DND-41 (cell line): ENCODE results near the gene HOXD9.

Experiments used
- ATAC-seq: fragments of 200-7000 bp; cut with Tn5 transposase; 3 replicates; pipeline ENCODE4 v1.9.1; 2021; ENCODE audit warnings: low read depth; ENCODE audit not compliant: insufficient read depth
- DNase-seq: peaks from one replicate; pipeline ENCODE4 v3.0.0-alpha.2; 2020
- H2AFZ ChIP-seq: 2 replicates; pipeline ENCODE4 v1.6.0; 2012; ENCODE audit warnings: low read depth, low read length
- H3K27ac ChIP-seq: 2 replicates; pipeline ENCODE4 v1.5.1; 2012; ENCODE audit warnings: low read length, inconsistent platforms
- H3K27me3 ChIP-seq: fragments of 200-600 bp; sonication (generic); 2 replicates; pipeline ENCODE4 v1.6.0; 2012; ENCODE audit warnings: low read length, mild to moderate bottlenecking, inconsistent platforms; ENCODE audit not compliant: insufficient read depth, poor library complexity
- H3K36me3 ChIP-seq: 2 replicates; pipeline ENCODE4 v1.5.1; 2012; ENCODE audit warnings: low read length, inconsistent platforms; ENCODE audit not compliant: insufficient read depth
- H3K4me1 ChIP-seq: 2 replicates; pipeline ENCODE4 v1.5.1; 2012; ENCODE audit warnings: mild to moderate bottlenecking, low read length; ENCODE audit not compliant: insufficient read depth
- H3K4me2 ChIP-seq: 2 replicates; pipeline ENCODE4 v1.6.0; 2012; ENCODE audit warnings: mild to moderate bottlenecking, moderate library complexity, low read length, inconsistent platforms; ENCODE audit not compliant: insufficient read depth
- H3K4me3 ChIP-seq, 2 experiments: fragments of 200-600 bp in 1 of 2; shearing (Covaris generic) in 1 of 2; 2 replicates each; pipeline ENCODE4 v1.5.1; 2012 to 2016; ENCODE audit warnings: inconsistent platforms in 2 of 2, low read length in 2 of 2, mild to moderate bottlenecking in 2 of 2, low read depth in 1 of 2, moderate library complexity in 1 of 2
- H3K79me2 ChIP-seq: 2 replicates; pipeline ENCODE4 v1.6.0; 2012; ENCODE audit warnings: low read length, inconsistent platforms; ENCODE audit not compliant: insufficient read depth
- H3K9ac ChIP-seq: 2 replicates; pipeline ENCODE4 v1.6.0; 2012; ENCODE audit warnings: low read depth, mild to moderate bottlenecking, inconsistent platforms, low read length, moderate library complexity
- H3K9me3 ChIP-seq: 2 replicates; pipeline ENCODE4 v1.5.1; 2012; ENCODE audit warnings: low read length, moderate library complexity, mild to moderate bottlenecking, inconsistent platforms; ENCODE audit not compliant: insufficient read depth, severe bottlenecking
- H4K20me1 ChIP-seq: 2 replicates; pipeline ENCODE4 v1.6.0; 2012; ENCODE audit warnings: low read length; ENCODE audit not compliant: insufficient read depth
- EZH2 ChIP-seq: IDR thresholded peaks from 3 replicates; pipeline ENCODE4 v1.6.1; 2012; ENCODE audit warnings: borderline replicate concordance, low read depth, mild to moderate bottlenecking, moderate library complexity, low read length, inconsistent platforms; ENCODE audit not compliant: severe bottlenecking
- TF ChIP-seq, protein P1 (sequence below): IDR thresholded peaks from 2 replicates; pipeline ENCODE4 v1.5.1; 2012; ENCODE audit warnings: borderline replicate concordance, low read length, moderate library complexity, mild to moderate bottlenecking; ENCODE audit not compliant: poor library complexity, severe bottlenecking; ENCODE audit errors: extremely low read depth

The HOXD9 gene

DNA sequence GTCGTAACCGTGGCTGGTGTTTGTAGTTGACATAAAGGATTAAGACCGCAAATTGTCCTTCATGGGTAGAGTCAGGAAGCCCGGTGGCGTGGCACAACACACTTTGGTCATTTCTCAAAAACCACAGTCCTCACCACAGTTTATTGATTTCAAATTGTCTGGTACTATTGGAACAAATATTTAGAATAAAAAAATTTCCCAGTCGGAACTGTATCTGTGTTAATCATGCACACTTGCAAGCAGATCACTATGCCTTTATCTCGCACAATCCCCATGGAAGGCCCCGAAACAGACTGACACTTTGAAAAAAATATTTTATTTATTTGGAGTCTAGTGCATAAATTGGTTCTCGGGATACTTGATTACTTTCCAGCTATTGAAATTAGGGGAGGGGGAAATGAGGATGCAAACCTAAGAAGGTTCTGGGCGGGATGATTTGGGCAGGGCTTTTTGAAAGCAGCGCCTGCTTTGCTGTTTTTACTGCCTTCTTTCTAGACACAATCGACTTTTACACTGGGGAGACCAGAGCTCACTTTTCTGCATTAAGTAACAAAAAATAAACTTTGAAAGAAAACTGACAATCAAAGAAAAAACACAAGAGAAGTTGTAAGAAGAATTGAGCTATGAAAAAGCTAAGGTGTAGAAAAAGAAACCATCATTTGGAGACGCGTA is 50.5 kb downstream of the HOXD9 start:
- Histone ChIP-seq H2AFZ (no peak overlapping the region), H3K27me3 (peaks cover 12% of the 10 kb centered on the region), H3K9ac (no peak overlapping the region), H3K9me3 (no peaks in the 10 kb centered on the region), H3K4me2 (no peak overlapping the region), H3K4me3 (no peak overlapping the region), H3K36me3 (no peaks in the 10 kb centered on the region), H3K4me1 (no peaks in the 10 kb centered on the region), H3K27ac (no peak overlapping the region), H3K79me2 (no peaks in the 10 kb centered on the region), H4K20me1 (no peaks in the 10 kb centered on the region)
- ATAC-seq: no peak
- DNase-seq: no peak
- TF ChIP-seq EZH2: no peak
- TF ChIP-seq, protein P1, sequence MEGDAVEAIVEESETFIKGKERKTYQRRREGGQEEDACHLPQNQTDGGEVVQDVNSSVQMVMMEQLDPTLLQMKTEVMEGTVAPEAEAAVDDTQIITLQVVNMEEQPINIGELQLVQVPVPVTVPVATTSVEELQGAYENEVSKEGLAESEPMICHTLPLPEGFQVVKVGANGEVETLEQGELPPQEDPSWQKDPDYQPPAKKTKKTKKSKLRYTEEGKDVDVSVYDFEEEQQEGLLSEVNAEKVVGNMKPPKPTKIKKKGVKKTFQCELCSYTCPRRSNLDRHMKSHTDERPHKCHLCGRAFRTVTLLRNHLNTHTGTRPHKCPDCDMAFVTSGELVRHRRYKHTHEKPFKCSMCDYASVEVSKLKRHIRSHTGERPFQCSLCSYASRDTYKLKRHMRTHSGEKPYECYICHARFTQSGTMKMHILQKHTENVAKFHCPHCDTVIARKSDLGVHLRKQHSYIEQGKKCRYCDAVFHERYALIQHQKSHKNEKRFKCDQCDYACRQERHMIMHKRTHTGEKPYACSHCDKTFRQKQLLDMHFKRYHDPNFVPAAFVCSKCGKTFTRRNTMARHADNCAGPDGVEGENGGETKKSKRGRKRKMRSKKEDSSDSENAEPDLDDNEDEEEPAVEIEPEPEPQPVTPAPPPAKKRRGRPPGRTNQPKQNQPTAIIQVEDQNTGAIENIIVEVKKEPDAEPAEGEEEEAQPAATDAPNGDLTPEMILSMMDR: no peak

DNA sequence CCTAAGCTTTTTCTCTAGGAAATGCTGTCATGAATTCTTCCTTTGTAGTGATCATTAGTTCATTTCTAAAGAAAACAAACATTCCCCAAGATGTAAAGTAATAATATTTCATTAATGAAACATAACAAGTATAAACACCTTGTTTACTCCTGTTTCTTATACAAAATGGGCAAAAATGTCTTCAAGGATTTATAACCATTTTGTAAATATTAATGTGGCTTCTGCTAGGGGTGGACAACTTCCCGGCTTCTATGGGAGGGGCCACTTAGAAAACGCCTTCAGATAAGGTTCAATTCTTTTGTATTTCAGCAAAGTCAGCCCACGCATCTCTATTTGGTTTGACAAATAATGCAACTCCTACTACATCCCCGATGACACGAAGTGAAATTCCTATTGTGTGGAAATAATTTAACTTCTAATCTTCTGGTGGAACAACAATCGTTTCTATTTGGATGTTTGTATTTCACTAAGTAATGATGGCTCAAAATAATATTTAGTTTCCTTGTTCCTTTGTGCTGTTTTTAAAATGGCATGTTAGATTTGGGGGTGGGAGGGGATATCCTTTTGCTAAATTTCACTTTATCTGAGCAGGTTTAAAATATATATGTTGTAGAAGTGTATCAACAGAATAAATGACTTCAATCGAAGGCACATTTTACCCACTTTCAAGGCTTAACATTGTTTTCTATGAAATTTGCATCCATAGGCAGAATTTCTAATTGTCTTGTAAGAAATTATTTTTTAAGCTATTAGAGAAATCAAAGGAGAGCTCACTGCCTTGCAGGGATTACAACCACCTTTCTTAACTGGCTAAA is 51.3 kb downstream of the HOXD9 start:
- Histone ChIP-seq H3K27me3 (peaks cover 17% of the 10 kb centered on the region), H3K4me2 (no peak overlapping the region)

DNA sequence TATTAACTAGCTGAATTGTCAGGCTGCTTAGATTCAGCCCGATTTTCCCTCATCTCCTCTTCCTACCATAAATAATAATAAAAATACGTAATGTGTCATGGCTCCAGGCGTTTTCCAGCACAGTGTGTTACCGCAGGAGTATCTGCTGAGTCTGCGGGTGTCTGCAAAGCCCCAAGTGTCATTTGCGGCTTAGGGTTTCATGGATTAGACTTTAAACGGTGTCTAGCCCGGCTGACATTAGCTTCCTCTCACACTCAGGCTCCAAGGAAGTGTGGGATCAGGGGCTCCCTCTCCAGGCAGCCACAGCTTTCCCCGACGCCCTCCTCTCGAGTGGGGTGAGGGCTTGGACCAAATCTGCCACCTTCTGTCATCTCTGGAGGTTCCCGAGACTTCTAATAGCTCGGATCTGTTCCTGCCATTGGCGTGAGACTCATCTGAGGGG is 51.9 kb downstream of the HOXD9 start:
- Histone ChIP-seq H3K79me2 (no peaks in the 10 kb centered on the region), H2AFZ (no peak overlapping the region), H3K4me2 (no peak overlapping the region), H3K27me3 (peaks cover 23% of the 10 kb centered on the region), H3K9me3 (no peaks in the 10 kb centered on the region), H3K9ac (no peak overlapping the region), H3K4me3 (no peak overlapping the region), H3K36me3 (no peaks in the 10 kb centered on the region), H3K4me1 (no peaks in the 10 kb centered on the region), H4K20me1 (no peaks in the 10 kb centered on the region), H3K27ac (no peak overlapping the region)
- DNase-seq: no peak
- no peak for ATAC-seq
- TF ChIP-seq EZH2: no peak
- TF ChIP-seq, protein P1: no peak

More for the DNA sequence above, 51.3 kb downstream of the HOXD9 start:
- TF ChIP-seq, protein P1: no peak
- TF ChIP-seq EZH2: no peak
- no peaks in the 10 kb centered on the region for H3K4me1 ChIP-seq
- no peak for DNase-seq
- no peak overlapping the region for H3K4me3 ChIP-seq
- H3K9ac ChIP-seq: no peak overlapping the region
- no peaks in the 10 kb centered on the region for H4K20me1 ChIP-seq
- no peaks in the 10 kb centered on the region for H3K9me3 ChIP-seq
- no peak overlapping the region for H2AFZ ChIP-seq
- no peaks in the 10 kb centered on the region for H3K79me2 ChIP-seq
- no peak for ATAC-seq
- H3K27ac ChIP-seq: no peak overlapping the region
- H3K36me3 ChIP-seq: no peaks in the 10 kb centered on the region
